IMR-90 (cell line): ENCODE data around the gene SIGLEC12. TPM values are rescaled to one million over a fixed set of nuclear protein-coding genes. Genes with fewer than 3 reads are reported as not detected.

Experiments used
- ATAC-seq: fragments of 200-7000 bp; cut with Tn5 transposase; 2 replicates; pipeline ENCODE4 v1.9.1; 2020; ENCODE audit warnings: low read depth, mild to moderate bottlenecking, moderate library complexity
- BruUV-seq: library from RNA; stranded (reverse); fragments of 400-500 nt; replicated peaks from 2 replicates; lab custom pipeline; 2021; lab: Mats Ljungman, UMichigan
- CTCF ChIA-PET: fragments of 300-600 bp; formaldehyde crosslinking; extraction: SDS; loops from one replicate; lab custom pipeline; 2021; ENCODE audit warnings: antibody characterized with exemption; lab: Yijun Ruan, JAX
- POLR2A ChIA-PET: fragments of 300-600 bp; sonication (Branson Sonifier 250); formaldehyde crosslinking; loops from one replicate; lab custom pipeline; 2022; ENCODE audit warnings: antibody characterized with exemption; ENCODE audit not compliant: unreplicated experiment; lab: Charles Lee
- DNase-seq: peaks from one replicate; pipeline ENCODE4 v3.0.0; 2013
- H2AFZ ChIP-seq: replicated peaks from 2 replicates; pipeline ENCODE3; 2013; ENCODE audit warnings: low read length, mild to moderate bottlenecking; ENCODE audit not compliant: poor library complexity
- H2AK5ac ChIP-seq: 2 replicates; pipeline ENCODE4 v1.6.1; 2013; ENCODE audit warnings: low read depth, low read length, inconsistent platforms
- H2AK9ac ChIP-seq: replicated peaks from 2 replicates; pipeline ENCODE3; 2013; ENCODE audit warnings: mild to moderate bottlenecking, low read depth, low read length, moderate library complexity; ENCODE audit not compliant: poor library complexity
- H2BK120ac ChIP-seq: 2 replicates; pipeline ENCODE4 v1.6.1; 2013; ENCODE audit warnings: low read depth, low read length, inconsistent platforms
- H2BK15ac ChIP-seq: 3 replicates; pipeline ENCODE4 v1.6.1; 2013; ENCODE audit warnings: low read depth, low read length, inconsistent platforms
- H2BK20ac ChIP-seq: 2 replicates; pipeline ENCODE4 v1.6.1; 2013; ENCODE audit warnings: low read depth, mild to moderate bottlenecking, inconsistent platforms, low read length, moderate library complexity
- H2BK5ac ChIP-seq: 2 replicates; pipeline ENCODE4 v1.6.1; 2013; ENCODE audit warnings: mild to moderate bottlenecking, low read depth, low read length, inconsistent platforms; ENCODE audit not compliant: poor library complexity, severe bottlenecking
- H3K14ac ChIP-seq: replicated peaks from 2 replicates; pipeline ENCODE4 v1.6.1; 2013; ENCODE audit warnings: low read depth, low read length, inconsistent platforms
- H3K18ac ChIP-seq: 2 replicates; pipeline ENCODE4 v1.6.1; 2013; ENCODE audit warnings: low read depth, low read length, control low read depth
- H3K23ac ChIP-seq: 2 replicates; pipeline ENCODE4 v1.6.1; 2013; ENCODE audit warnings: low read depth, low read length, inconsistent platforms
- H3K27ac ChIP-seq: 2 replicates; pipeline ENCODE4 v1.5.1; 2013; ENCODE audit warnings: mild to moderate bottlenecking, control low read depth, low read length; ENCODE audit not compliant: insufficient read depth
- H3K27me3 ChIP-seq: 2 replicates; pipeline ENCODE4 v1.6.1; 2013; ENCODE audit warnings: low read length; ENCODE audit not compliant: control insufficient read depth, insufficient read depth
- H3K36me3 ChIP-seq: 2 replicates; pipeline ENCODE4 v1.6.1; 2013; ENCODE audit warnings: low read length, mixed read lengths; ENCODE audit not compliant: control insufficient read depth, insufficient read depth
- H3K4ac ChIP-seq: 2 replicates; pipeline ENCODE4 v1.6.1; 2013; ENCODE audit warnings: low read depth, low read length, inconsistent platforms
- H3K4me1 ChIP-seq: 2 replicates; pipeline ENCODE4 v1.6.1; 2013; ENCODE audit warnings: low read length, mixed read lengths; ENCODE audit not compliant: control insufficient read depth, insufficient read depth
- H3K4me2 ChIP-seq: 2 replicates; pipeline ENCODE4 v1.6.1; 2013; ENCODE audit warnings: low read depth, mild to moderate bottlenecking, control low read depth, low read length, moderate library complexity
- H3K4me3 ChIP-seq: 2 replicates; pipeline ENCODE4 v1.5.1; 2013; ENCODE audit warnings: low read depth, mild to moderate bottlenecking, control low read depth, low read length, moderate library complexity; ENCODE audit not compliant: insufficient read depth
- H3K56ac ChIP-seq: 2 replicates; pipeline ENCODE4 v1.6.1; 2013; ENCODE audit warnings: low read length, inconsistent platforms; ENCODE audit not compliant: insufficient read depth; ENCODE audit errors: extremely low read depth
- H3K79me1 ChIP-seq, 2 experiments: 2 replicates each; pipeline ENCODE4 v1.6.1; 2013; ENCODE audit warnings: low read length in 2 of 2, inconsistent platforms in 1 of 2, low read depth in 1 of 2
- H3K9ac ChIP-seq: 2 replicates; pipeline ENCODE4 v1.6.1; 2013; ENCODE audit warnings: low read depth, low read length, control low read depth
- H3K9me1 ChIP-seq: 2 replicates; pipeline ENCODE4 v1.6.1; 2013; ENCODE audit warnings: low read length, inconsistent platforms; ENCODE audit not compliant: insufficient read depth
- H3K9me3 ChIP-seq: 2 replicates; pipeline ENCODE4 v1.6.1; 2013; ENCODE audit warnings: low read length; ENCODE audit not compliant: control insufficient read depth, insufficient read depth
- H4K20me1 ChIP-seq: 2 replicates; pipeline ENCODE4 v1.6.1; 2013; ENCODE audit warnings: low read length, inconsistent platforms; ENCODE audit not compliant: insufficient read depth
- H4K5ac ChIP-seq: 2 replicates; pipeline ENCODE4 v1.6.1; 2013; ENCODE audit warnings: mild to moderate bottlenecking, low read depth, low read length, control low read depth
- H4K8ac ChIP-seq, 2 experiments: 2 replicates each; pipeline ENCODE4 v1.6.1; 2013; ENCODE audit warnings: low read depth in 2 of 2, low read length in 2 of 2, control low read depth in 1 of 2, inconsistent platforms in 1 of 2
- H4K91ac ChIP-seq: 2 replicates; pipeline ENCODE4 v1.6.1; 2013; ENCODE audit warnings: low read depth, low read length, inconsistent platforms; ENCODE audit not compliant: insufficient read depth
- BHLHE40 ChIP-seq: fragments of 150-350 bp; IDR thresholded peaks from 2 replicates; pipeline ENCODE4 v1.6.1; 2016; ENCODE audit warnings: mild to moderate bottlenecking, low read depth, low read length
- CTCF ChIP-seq: conservative IDR thresholded peaks from 2 replicates; pipeline ENCODE4 v1.5.1; 2012; ENCODE audit warnings: mild to moderate bottlenecking, low read depth, low read length, improper control_type of control experiment
- MAFK ChIP-seq: IDR thresholded peaks from 2 replicates; pipeline ENCODE4 v1.6.1; 2012; ENCODE audit warnings: low read depth, low read length, improper control_type of control experiment
- MAZ ChIP-seq: IDR thresholded peaks from 2 replicates; pipeline ENCODE4 v1.6.1; 2012; ENCODE audit warnings: low read depth, mild to moderate bottlenecking, low read length, improper control_type of control experiment, moderate library complexity, borderline replicate concordance
- MXI1 ChIP-seq: IDR thresholded peaks from 2 replicates; pipeline ENCODE4 v1.6.1; 2012; ENCODE audit warnings: low read depth, mild to moderate bottlenecking, low read length, moderate library complexity, borderline replicate concordance
- NFE2L2 ChIP-seq: fragments of 150-350 bp; IDR thresholded peaks from 2 replicates; pipeline ENCODE4 v1.6.1; 2016; ENCODE audit warnings: low read depth, mild to moderate bottlenecking, low read length
- RAD21 ChIP-seq: IDR thresholded peaks from 2 replicates; pipeline ENCODE4 v1.6.1; 2012; ENCODE audit warnings: low read length, improper control_type of control experiment
- RCOR1 ChIP-seq: IDR thresholded peaks from 2 replicates; pipeline ENCODE4 v1.6.1; 2012; ENCODE audit warnings: mild to moderate bottlenecking, low read length, improper control_type of control experiment; ENCODE audit not compliant: insufficient replicate concordance
- RFX5 ChIP-seq: IDR thresholded peaks from 2 replicates; pipeline ENCODE4 v1.8.0; 2012; ENCODE audit warnings: low read depth, mild to moderate bottlenecking, low read length, moderate library complexity
- SMC3 ChIP-seq: fragments of 150-350 bp; IDR thresholded peaks from 2 replicates; pipeline ENCODE4 v1.6.1; 2016; ENCODE audit warnings: low read depth, mild to moderate bottlenecking, antibody characterized with exemption, low read length, moderate library complexity
- WGBS, 2 experiments: methylation state at CpG; one replicate each; pipeline versions ENCODE4 v1.1.5 to v1.1.7; 2013; ENCODE audit warnings: missing lambda C conversion rate in 2 of 2; ENCODE audit not compliant: insufficient read length in 1 of 2; ENCODE audit errors: extremely low coverage in 2 of 2; 5-methylcytosine and 5-hydroxymethylcytosine counted together
- dilution Hi-C: fragments of 300-500 bp; cut with HindIII; formaldehyde crosslinking; loops from one replicate; pipeline ENCODE4 v1.14.3; 2018; ENCODE audit warnings: low sequenced_read_pairs; ENCODE audit not compliant: unreplicated experiment
- in situ Hi-C: fragments of 300-500 bp; cut with MboI; formaldehyde crosslinking; loops from 3 replicates; pipeline ENCODE4 v1.14.3; 2019; ENCODE audit warnings: low sequenced_read_pairs, inconsistent platforms, mixed read lengths
- intact Hi-C: fragments of 100-400 bp; cut with micrococcal nuclease; formaldehyde crosslinking; loops from 2 replicates; pipeline ENCODE4 v1.10.0; 2022
- polyA plus RNA-seq, 3 experiments: library from polyadenylated mRNA; depleted of rRNA; stranded (reverse); fragments of >200 nt; gene quantifications; 2 replicates each; pipeline ENCODE4 v1.2.3, GENCODE V29; 2012; ENCODE audit warnings: low replicate concordance in 1 of 3
- total RNA-seq: library from RNA; depleted of rRNA; stranded (reverse); fragments of >200 nt; gene quantifications from 2 replicates; pipeline ENCODE4 v1.2.3, GENCODE V29; 2012

The SIGLEC12 gene
- total and polyA plus RNA-seq, 2 of the 4 experiments (the other 2 are of a cell fraction), result not detected

GRCh38 chr19:51458051-51458645 is 43.5 kb downstream of the SIGLEC12 start, which contains the start of gene SIGLEC8:
Gene SIGLEC8, minus strand, starts transcription at chr19:51458454. Its CDS starts 67 bp downstream, at chr19:51458387.
- H2BK5ac ChIP-seq, result no peak within 1 kb of the TSS
- WGBS, 2 experiments, result no CpG with 5 or more reads among the region's 10 CpGs
- H3K4me2 ChIP-seq, result no peak within 1 kb of the TSS
- DNase-seq (no peak), ATAC-seq (no peak)
- H3K79me1 ChIP-seq, result no peaks in the 10 kb centered on the region
- ChIA-PET CTCF (no interaction called here), POLR2A (no interaction called here)
- H3K56ac ChIP-seq, result no peak within 1 kb of the TSS
- H3K36me3 ChIP-seq, result no peaks in the 10 kb centered on the region
- no peak within 1 kb of the TSS for H3K9ac ChIP-seq
- no peak within 1 kb of the TSS for H3K4ac ChIP-seq
- in situ Hi-C loops (no loop called here), intact Hi-C loops (no loop called here), dilution Hi-C loops (no loop called here)
- H3K9me3 ChIP-seq, result peaks cover 2% of the 10 kb centered on the region; the same call in 1 of the 2 replicates
- no peak within 1 kb of the TSS for H2BK15ac ChIP-seq
- H3K18ac ChIP-seq, result no peak within 1 kb of the TSS
- H2BK120ac ChIP-seq, result no peak within 1 kb of the TSS
- no peak within 1 kb of the TSS for H3K23ac ChIP-seq
- H2AK5ac ChIP-seq, result no peak within 1 kb of the TSS
- no peaks in the 10 kb centered on the region for H4K20me1 ChIP-seq
- H4K8ac ChIP-seq, result no peak within 1 kb of the TSS
- H3K4me3 ChIP-seq, result no peak within 1 kb of the TSS
- no peaks in the 10 kb centered on the region for H3K4me1 ChIP-seq
- H3K14ac ChIP-seq, result no peak within 1 kb of the TSS
- no TSS peak for BruUV-seq
- no peaks in the 10 kb centered on the region for H3K9me1 ChIP-seq
- no peak within 1 kb of the TSS for H2BK20ac ChIP-seq
- H4K5ac ChIP-seq, result no peak within 1 kb of the TSS
- no peaks in the 10 kb centered on the region for H3K27me3 ChIP-seq
- no peak within 1 kb of the TSS for H3K27ac ChIP-seq
- H4K91ac ChIP-seq, result no peak within 1 kb of the TSS
- no peak within 1 kb of the TSS for H2AFZ ChIP-seq
- no peak within 1 kb of the TSS for H2AK9ac ChIP-seq
- no peak for TF ChIP-seq RCOR1
- no peak for TF ChIP-seq MAZ
- no peak for TF ChIP-seq MAFK
- TF ChIP-seq CTCF, result no peak
- TF ChIP-seq RFX5, result no peak
- TF ChIP-seq RAD21, result no peak
- TF ChIP-seq MXI1, result no peak
- TF ChIP-seq BHLHE40, result no peak
- no peak for TF ChIP-seq NFE2L2
- TF ChIP-seq SMC3, result no peak
